Cardiac septum (tissue), 1 donor: ENCODE measurements around the gene NTRK2. TPM values are rescaled to one million over a fixed set of nuclear protein-coding genes. Genes with fewer than 3 reads are reported as not detected.

ENCODE experiments used
- DNase-seq: peaks from one replicate; pipeline ENCODE4 v3.0.0-alpha.2; 2020; ENCODE audit warnings: low spot score
- intact Hi-C: fragments of 100-400 bp; cut with DNase I; formaldehyde crosslinking; loops from one replicate; pipeline ENCODE4 v1.14.0; 2022
- total RNA-seq: library from RNA; stranded (reverse); fragmentation: NEBNext Ultra II Directional; extraction: Animal tissue kit (Norgen Biotek cat#: 25700); gene quantifications from one replicate; pipeline ENCODE4 v1.2.1, GENCODE V29; 2021
- donor health status: DM: no; HTN: no; CAD: no.

NTRK2 gene
- total RNA-seq, 1 donor from 2014 or later: 3.7 TPM

GRCh38 chr9:84772511-84772910 lies 103.0 kb downstream of the NTRK2 start:
- no peak for DNase-seq
- intact Hi-C loops: no loop called here

GRCh38 chr9:84773022-84773421 lies 103.5 kb downstream of the NTRK2 start:
- no peak for DNase-seq
- intact Hi-C loops: no loop called here

GRCh38 chr9:84775056-84775643 lies 105.6 kb downstream of the NTRK2 start:
- DNase-seq: no peak
- intact Hi-C loops: no loop called here

- DNase-seq: no peak
- intact Hi-C loops: no loop called here
Observed at GRCh38 chr9:84778570-84778969, 109.0 kb downstream of the NTRK2 start.

- DNase-seq: no peak
- intact Hi-C loops: loop anchor here (10.0 kb wide), 1 partner anchor 175 kb away; no protein-coding TSS in a partner anchor
Observed at GRCh38 chr9:84779883-84780282, 110.4 kb downstream of the NTRK2 start.

- no peak for DNase-seq
- intact Hi-C loops: loop anchor here (10.0 kb wide), 1 partner anchor 174 kb away; no protein-coding TSS in a partner anchor
Observed at GRCh38 chr9:84780385-84780784, 110.9 kb downstream of the NTRK2 start.

GRCh38 chr9:84781458-84781857 lies 111.9 kb downstream of the NTRK2 start:
- DNase-seq: no peak
- intact Hi-C loops: loop anchor here (10.0 kb wide), 1 partner anchor 173 kb away; no protein-coding TSS in a partner anchor

- intact Hi-C loops: loop anchor here (10.0 kb wide), 1 partner anchor 173 kb away; no protein-coding TSS in a partner anchor
- no peak for DNase-seq
Observed at GRCh38 chr9:84781931-84782866, 112.7 kb downstream of the NTRK2 start.

- intact Hi-C loops: loop anchor here (10.0 kb wide), 1 partner anchor 169 kb away; no protein-coding TSS in a partner anchor
- no peak for DNase-seq
Observed at GRCh38 chr9:84785792-84786547, 116.4 kb downstream of the NTRK2 start.

- DNase-seq: no peak
- intact Hi-C loops: loop anchor here (10.0 kb wide), 1 partner anchor 166 kb away; no protein-coding TSS in a partner anchor
Observed at GRCh38 chr9:84788803-84789462, 119.4 kb downstream of the NTRK2 start.

GRCh38 chr9:84789463-84789830 lies 119.9 kb downstream of the NTRK2 start:
- intact Hi-C loops: loop anchor here (10.0 kb wide), 1 partner anchor 165 kb away; no protein-coding TSS in a partner anchor
- no peak for DNase-seq

GRCh38 chr9:84791643-84792042 lies 122.1 kb downstream of the NTRK2 start:
- intact Hi-C loops: no loop called here
- no peak for DNase-seq

- DNase-seq: no peak
- intact Hi-C loops: no loop called here
Observed at GRCh38 chr9:84793251-84793650, 123.7 kb downstream of the NTRK2 start.

GRCh38 chr9:84794981-84795637 lies 125.6 kb downstream of the NTRK2 start:
- intact Hi-C loops: no loop called here
- no peak for DNase-seq

GRCh38 chr9:84796404-84796803 lies 126.9 kb downstream of the NTRK2 start:
- intact Hi-C loops: no loop called here
- DNase-seq: no peak

GRCh38 chr9:84799251-84799650 lies 129.7 kb downstream of the NTRK2 start:
- DNase-seq: no peak
- intact Hi-C loops: no loop called here

- intact Hi-C loops: no loop called here
- no peak for DNase-seq
Observed at GRCh38 chr9:84804951-84805694, 135.6 kb downstream of the NTRK2 start.

- intact Hi-C loops: no loop called here
- no peak for DNase-seq
Observed at GRCh38 chr9:84807431-84807830, 137.9 kb downstream of the NTRK2 start.
